H9 (cell line): ENCODE results near the gene CLRN1. TPM values are rescaled to one million over a fixed set of nuclear protein-coding genes. Genes with fewer than 3 reads are reported as not detected.

ENCODE experiments used
- DNase-seq: peaks from one replicate; pipeline ENCODE4 v3.0.0-alpha.2; 2017
- H2AFZ ChIP-seq: one replicate; pipeline ENCODE4 v1.6.1; 2013; ENCODE audit warnings: mild to moderate bottlenecking, low read length, control low read depth, moderate library complexity
- H2AK5ac ChIP-seq: 2 replicates; pipeline ENCODE4 v1.6.1; 2013; ENCODE audit warnings: low read length, control low read depth, mixed read lengths; ENCODE audit not compliant: insufficient read length
- H2BK120ac ChIP-seq: one replicate; pipeline ENCODE4 v1.6.1; 2013; ENCODE audit warnings: low read depth, mild to moderate bottlenecking, low read length, control low read depth, inconsistent platforms; ENCODE audit not compliant: poor library complexity, severe bottlenecking
- H2BK12ac ChIP-seq: 2 replicates; pipeline ENCODE4 v1.6.1; 2013; ENCODE audit warnings: low read length, control low read depth, mixed read lengths, low read depth; ENCODE audit not compliant: insufficient read length
- H2BK15ac ChIP-seq: 2 replicates; pipeline ENCODE4 v1.6.1; 2013; ENCODE audit warnings: low read depth, low read length, control low read depth
- H2BK20ac ChIP-seq: one replicate; pipeline ENCODE4 v1.6.1; 2013; ENCODE audit warnings: low read depth, mild to moderate bottlenecking, low read length, control low read depth, inconsistent platforms; ENCODE audit not compliant: poor library complexity, severe bottlenecking
- H2BK5ac ChIP-seq: 2 replicates; pipeline ENCODE4 v1.6.1; 2013; ENCODE audit warnings: low read length, control low read depth, mixed read lengths; ENCODE audit not compliant: insufficient read length
- H3K14ac ChIP-seq: 2 replicates; pipeline ENCODE4 v1.6.1; 2013; ENCODE audit warnings: low read length, control low read depth; ENCODE audit not compliant: insufficient read depth
- H3K18ac ChIP-seq: 2 replicates; pipeline ENCODE4 v1.6.1; 2013; ENCODE audit warnings: low read depth, mild to moderate bottlenecking, mixed read lengths, low read length, control low read depth; ENCODE audit not compliant: insufficient read length
- H3K23ac ChIP-seq: 2 replicates; pipeline ENCODE4 v1.6.1; 2013; ENCODE audit warnings: low read length, control low read depth, mixed read lengths, low read depth; ENCODE audit not compliant: insufficient read length
- H3K23me2 ChIP-seq: 2 replicates; pipeline ENCODE4 v1.6.1; 2013; ENCODE audit warnings: low read depth, mild to moderate bottlenecking, mixed read lengths, low read length, control low read depth; ENCODE audit not compliant: insufficient read length, poor library complexity, severe bottlenecking
- H3K27ac ChIP-seq: 2 replicates; pipeline ENCODE4 v1.5.1; 2013; ENCODE audit warnings: low read length, control low read depth, mixed read lengths, low read depth; ENCODE audit not compliant: insufficient read length
- H3K27me3 ChIP-seq: 2 replicates; pipeline ENCODE4 v1.6.1; 2013; ENCODE audit warnings: low read length, control low read depth, inconsistent platforms; ENCODE audit not compliant: insufficient read depth
- H3K4ac ChIP-seq: 2 replicates; pipeline ENCODE4 v1.6.1; 2013; ENCODE audit warnings: low read depth, mild to moderate bottlenecking, control low read depth, inconsistent platforms, low read length, moderate library complexity
- H3K4me1 ChIP-seq: 2 replicates; pipeline ENCODE4 v1.6.1; 2013; ENCODE audit warnings: low read length, control low read depth, inconsistent platforms; ENCODE audit not compliant: insufficient read depth
- H3K4me2 ChIP-seq: 2 replicates; pipeline ENCODE4 v1.6.1; 2013; ENCODE audit warnings: low read length, control low read depth, mixed read lengths; ENCODE audit not compliant: insufficient read length, insufficient read depth
- H3K56ac ChIP-seq: 2 replicates; pipeline ENCODE4 v1.6.1; 2013; ENCODE audit warnings: low read depth, mild to moderate bottlenecking, mixed read lengths, low read length, control low read depth; ENCODE audit not compliant: insufficient read length
- H3K79me1 ChIP-seq: 2 replicates; pipeline ENCODE4 v1.6.1; 2013; ENCODE audit warnings: low read depth, mild to moderate bottlenecking, moderate library complexity, low read length, control low read depth, inconsistent platforms; ENCODE audit not compliant: insufficient read depth, poor library complexity, severe bottlenecking
- H3K79me2 ChIP-seq: 2 replicates; pipeline ENCODE4 v1.6.1; 2013; ENCODE audit warnings: low read length, control low read depth, inconsistent platforms; ENCODE audit not compliant: insufficient read depth
- H3K9ac ChIP-seq: 2 replicates; pipeline ENCODE4 v1.6.1; 2013; ENCODE audit warnings: low read length, control low read depth, mixed read lengths; ENCODE audit not compliant: insufficient read length; ENCODE audit errors: extremely low read depth
- H3K9me3 ChIP-seq: one replicate; pipeline ENCODE4 v1.6.1; 2013; ENCODE audit warnings: low read depth, low read length, inconsistent platforms; ENCODE audit not compliant: control insufficient read depth
- H3T11ph ChIP-seq: one replicate; pipeline ENCODE4 v1.6.1; 2013; ENCODE audit warnings: mild to moderate bottlenecking, low read length, control low read depth, inconsistent platforms
- H4K20me1 ChIP-seq: one replicate; pipeline ENCODE4 v1.6.1; 2013; ENCODE audit not compliant: control insufficient read depth, insufficient read length, insufficient read depth
- H4K5ac ChIP-seq: 2 replicates; pipeline ENCODE4 v1.6.1; 2013; ENCODE audit warnings: low read depth, mild to moderate bottlenecking, mixed read lengths, low read length, control low read depth; ENCODE audit not compliant: insufficient read length
- H4K8ac ChIP-seq: replicated peaks from 2 replicates; pipeline ENCODE4 v1.6.1; 2013; ENCODE audit warnings: low read length, control low read depth, mixed read lengths, low read depth; ENCODE audit not compliant: insufficient read length
- H4K91ac ChIP-seq: 2 replicates; pipeline ENCODE4 v1.6.1; 2013; ENCODE audit warnings: low read depth, mild to moderate bottlenecking, moderate library complexity, mixed read lengths, low read length, control low read depth; ENCODE audit not compliant: insufficient read length
- H3K27ac Mint-ChIP-seq, 3 experiments: 2 replicates in 2 of 3; 3 replicates in 1 of 3; pipeline ENCODE4 v1.8.0; 2020 to 2021; ENCODE audit warnings: mixed read lengths in 3 of 3, mild to moderate bottlenecking in 1 of 3, moderate library complexity in 1 of 3
- H3K27me3 Mint-ChIP-seq: 2 replicates; pipeline ENCODE4 v1.8.0; 2021; ENCODE audit warnings: low read depth, mild to moderate bottlenecking, moderate library complexity, mixed read lengths
- H3K36me3 Mint-ChIP-seq, 3 experiments: 2 replicates in 2 of 3; 3 replicates in 1 of 3; pipeline ENCODE4 v1.8.0; 2020 to 2021; ENCODE audit warnings: low read depth in 3 of 3, mixed read lengths in 3 of 3; ENCODE audit not compliant: insufficient read depth in 1 of 3
- H3K4me1 Mint-ChIP-seq, 2 experiments: 2 replicates each; pipeline ENCODE4 v1.8.0; 2020; ENCODE audit warnings: mixed read lengths in 2 of 2
- H3K4me3 Mint-ChIP-seq, 2 experiments: 2 replicates in 1 of 2; 3 replicates in 1 of 2; pipeline ENCODE4 v1.8.0; 2020 to 2021; ENCODE audit warnings: mild to moderate bottlenecking in 2 of 2, mixed read lengths in 2 of 2, moderate library complexity in 1 of 2
- H3K9me3 Mint-ChIP-seq, 2 experiments: 2 replicates in 1 of 2; 3 replicates in 1 of 2; pipeline ENCODE4 v1.8.0; 2020; ENCODE audit warnings: mild to moderate bottlenecking in 2 of 2, mixed read lengths in 2 of 2, moderate library complexity in 1 of 2
- total RNA-seq: library from RNA; stranded (reverse); gene quantifications from 2 replicates; pipeline ENCODE4 v1.2.1, GENCODE V29; 2021
- TF ChIP-seq, protein P1 (sequence below): fragments of 200-600 bp; sonication (generic); conservative IDR thresholded peaks from 3 replicates; pipeline ENCODE4 v1.8.0; 2021; ENCODE audit warnings: antibody characterized with exemption, mild to moderate bottlenecking

The CLRN1 gene
- total RNA-seq, 1 experiment from 2014 or later = not detected

- H2AK5ac ChIP-seq = no peak overlapping the region
- no peak overlapping the region for H4K8ac ChIP-seq
- no peak overlapping the region for H2BK120ac ChIP-seq
- no peak for DNase-seq
- no peak overlapping the region for H3K18ac ChIP-seq
- H3K9me3 ChIP-seq = no peaks in the 10 kb centered on the region
- H3K27me3 ChIP-seq = no peaks in the 10 kb centered on the region
- no peak overlapping the region for H2AFZ ChIP-seq
- H3K4ac ChIP-seq = no peak overlapping the region
- H3K23ac ChIP-seq = no peak overlapping the region
- no peaks in the 10 kb centered on the region for H3K4me1 ChIP-seq
- no peak overlapping the region for H3T11ph ChIP-seq
- no peak overlapping the region for H2BK20ac ChIP-seq
- no peak overlapping the region for H3K4me2 ChIP-seq
- no peaks in the 10 kb centered on the region for H3K23me2 ChIP-seq
- Mint-ChIP-seq H3K4me1 (peaks cover 0 to 3% of the 10 kb centered on the region in 2 experiments; a peak in 1 of 4 replicates), H3K27ac (no peak overlapping the region), H3K27me3 (no peaks in the 10 kb centered on the region; the same call in 1 of the 2 replicates), H3K36me3 (no peaks in the 10 kb centered on the region), H3K9me3 (no peaks in the 10 kb centered on the region), H3K4me3 (no peak overlapping the region)
- no peak overlapping the region for H3K9ac ChIP-seq
- H3K14ac ChIP-seq = no peak overlapping the region
- H3K27ac ChIP-seq = no peak overlapping the region
- no peak overlapping the region for H4K5ac ChIP-seq
- no peaks in the 10 kb centered on the region for H3K79me2 ChIP-seq
- TF ChIP-seq, protein P1, sequence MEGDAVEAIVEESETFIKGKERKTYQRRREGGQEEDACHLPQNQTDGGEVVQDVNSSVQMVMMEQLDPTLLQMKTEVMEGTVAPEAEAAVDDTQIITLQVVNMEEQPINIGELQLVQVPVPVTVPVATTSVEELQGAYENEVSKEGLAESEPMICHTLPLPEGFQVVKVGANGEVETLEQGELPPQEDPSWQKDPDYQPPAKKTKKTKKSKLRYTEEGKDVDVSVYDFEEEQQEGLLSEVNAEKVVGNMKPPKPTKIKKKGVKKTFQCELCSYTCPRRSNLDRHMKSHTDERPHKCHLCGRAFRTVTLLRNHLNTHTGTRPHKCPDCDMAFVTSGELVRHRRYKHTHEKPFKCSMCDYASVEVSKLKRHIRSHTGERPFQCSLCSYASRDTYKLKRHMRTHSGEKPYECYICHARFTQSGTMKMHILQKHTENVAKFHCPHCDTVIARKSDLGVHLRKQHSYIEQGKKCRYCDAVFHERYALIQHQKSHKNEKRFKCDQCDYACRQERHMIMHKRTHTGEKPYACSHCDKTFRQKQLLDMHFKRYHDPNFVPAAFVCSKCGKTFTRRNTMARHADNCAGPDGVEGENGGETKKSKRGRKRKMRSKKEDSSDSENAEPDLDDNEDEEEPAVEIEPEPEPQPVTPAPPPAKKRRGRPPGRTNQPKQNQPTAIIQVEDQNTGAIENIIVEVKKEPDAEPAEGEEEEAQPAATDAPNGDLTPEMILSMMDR = no peak
- no peak overlapping the region for H3K56ac ChIP-seq
- no peak overlapping the region for H2BK5ac ChIP-seq
- H2BK15ac ChIP-seq = no peak overlapping the region
- H2BK12ac ChIP-seq = no peak overlapping the region
- no peaks in the 10 kb centered on the region for H4K20me1 ChIP-seq
- H4K91ac ChIP-seq = no peak overlapping the region
- no peaks in the 10 kb centered on the region for H3K79me1 ChIP-seq
Observed at GRCh38 chr3:150911771-150912170, 60.8 kb downstream of the CLRN1 start.
